ENCODE measurements around the gene ZNF784. TPM values are rescaled to one million over a fixed set of nuclear protein-coding genes. Genes with fewer than 3 reads are reported as not detected.
A peak's percentile ranks its signal among the peaks of the same experiment; 100 is the strongest.

Gene ZNF784
- total RNA-seq, 1 experiment from 2014 or later: 10.2 TPM

GRCh38 chr19:55638864-55639359 lies 14.5 kb upstream of the ZNF784 start:
- ChIA-PET POLR2A (interaction anchor here (0.6 kb wide), 1 partner anchor 175 kb away, joined by 3 read pairs; no protein-coding TSS in a partner anchor), CTCF (interaction anchor here (0.7 to 0.9 kb wide), 3 partner anchors 15 to 220 kb away, joined by 4 to 7 read pairs (median 5); partner anchors contain the start of gene ZNF784)
- intact Hi-C loops (cut with micrococcal nuclease; ENCODE audit: unreplicated experiment): loop anchor here (10.0 kb wide), 1 partner anchor 254 kb away; the partner anchor contains the start of genes RPL28 and TMEM238
- TF ChIP-seq, protein P1, sequence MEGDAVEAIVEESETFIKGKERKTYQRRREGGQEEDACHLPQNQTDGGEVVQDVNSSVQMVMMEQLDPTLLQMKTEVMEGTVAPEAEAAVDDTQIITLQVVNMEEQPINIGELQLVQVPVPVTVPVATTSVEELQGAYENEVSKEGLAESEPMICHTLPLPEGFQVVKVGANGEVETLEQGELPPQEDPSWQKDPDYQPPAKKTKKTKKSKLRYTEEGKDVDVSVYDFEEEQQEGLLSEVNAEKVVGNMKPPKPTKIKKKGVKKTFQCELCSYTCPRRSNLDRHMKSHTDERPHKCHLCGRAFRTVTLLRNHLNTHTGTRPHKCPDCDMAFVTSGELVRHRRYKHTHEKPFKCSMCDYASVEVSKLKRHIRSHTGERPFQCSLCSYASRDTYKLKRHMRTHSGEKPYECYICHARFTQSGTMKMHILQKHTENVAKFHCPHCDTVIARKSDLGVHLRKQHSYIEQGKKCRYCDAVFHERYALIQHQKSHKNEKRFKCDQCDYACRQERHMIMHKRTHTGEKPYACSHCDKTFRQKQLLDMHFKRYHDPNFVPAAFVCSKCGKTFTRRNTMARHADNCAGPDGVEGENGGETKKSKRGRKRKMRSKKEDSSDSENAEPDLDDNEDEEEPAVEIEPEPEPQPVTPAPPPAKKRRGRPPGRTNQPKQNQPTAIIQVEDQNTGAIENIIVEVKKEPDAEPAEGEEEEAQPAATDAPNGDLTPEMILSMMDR (IDR thresholded peaks at IDR 0.05; ENCODE audit: insufficient read depth in 1 of 2, low read depth in 1 of 2, low read length in 1 of 2, severe bottlenecking in 1 of 2, unreplicated experiment in 1 of 2): peak; percentile 60 to 69
- peaks cover 16% of the 10 kb centered on the region for H3K4me1 ChIP-seq
- no peak overlapping the region for H3K4me3 ChIP-seq (ENCODE audit: low read depth, low read length)
- H3K9me3 ChIP-seq: no peaks in the 10 kb centered on the region
- no TSS peak for BruUV-seq (replicated peaks)
- H3K27me3 Mint-ChIP-seq (ENCODE audit: insufficient read depth, unreplicated experiment): no peaks in the 10 kb centered on the region
- peak overlapping the region; percentile 48 for H3K4me3 Mint-ChIP-seq (ENCODE audit: unreplicated experiment)
- no peaks in the 10 kb centered on the region for H3K9me3 Mint-ChIP-seq (ENCODE audit: unreplicated experiment)
- peaks cover 87% of the 10 kb centered on the region for H3K36me3 Mint-ChIP-seq (ENCODE audit: insufficient read depth, unreplicated experiment)
- peaks cover 52% of the 10 kb centered on the region for H3K4me1 Mint-ChIP-seq (ENCODE audit: low read depth, unreplicated experiment)
- DNase-seq: peak; percentile 78
- H3K36me3 ChIP-seq (ENCODE audit: control insufficient read depth, insufficient read depth, low read length): 0 out of 2 replicates have a peak, but pooled peaks cover 2% of the 10 kb centered on the region
- H3K27ac Mint-ChIP-seq (ENCODE audit: unreplicated experiment): peak overlapping the region; percentile 94
- H3K27me3 ChIP-seq (replicated peaks; ENCODE audit: control insufficient read depth, insufficient read depth, low read length): no peaks in the 10 kb centered on the region

DNA sequence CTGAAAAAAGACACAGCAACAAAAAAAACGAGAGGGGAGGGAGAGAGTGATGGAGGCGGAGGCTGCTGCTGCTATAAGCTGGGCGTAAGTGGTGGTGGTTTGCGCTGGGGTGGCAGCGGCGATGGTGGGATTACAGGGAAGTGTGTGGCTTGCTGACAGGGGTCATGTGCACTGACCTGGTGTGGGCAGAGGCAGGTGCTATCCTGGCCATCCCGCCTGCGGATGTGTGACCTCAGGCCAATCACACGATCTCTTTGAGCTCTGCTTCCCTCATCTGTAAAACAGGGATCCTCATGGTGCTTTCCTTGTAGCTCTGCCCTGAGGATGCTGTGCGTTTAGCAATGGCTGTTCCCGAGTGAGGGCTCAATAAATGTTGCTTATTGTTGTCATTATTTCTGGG lies 13.2 kb upstream of the ZNF784 start:
- ChIA-PET CTCF (interaction anchor here (0.6 kb wide), 2 partner anchors 52 to 212 kb away, joined by 3 read pairs; no protein-coding TSS in a partner anchor), POLR2A (no interaction called here)
- H3K9me3 ChIP-seq: no peaks in the 10 kb centered on the region
- intact Hi-C loops (cut with micrococcal nuclease; ENCODE audit: unreplicated experiment): loop anchor here (10.0 kb wide), 1 partner anchor 253 kb away; the partner anchor contains the start of genes RPL28 and TMEM238
- H3K36me3 ChIP-seq (ENCODE audit: control insufficient read depth, insufficient read depth, low read length): 0 out of 2 replicates have a peak, but pooled peaks cover 2% of the 10 kb centered on the region
- BruUV-seq (replicated peaks): no TSS peak
- Mint-ChIP-seq H3K36me3 (ENCODE audit: insufficient read depth, unreplicated experiment) (peaks cover 73% of the 10 kb centered on the region), H3K27me3 (ENCODE audit: insufficient read depth, unreplicated experiment) (no peaks in the 10 kb centered on the region), H3K27ac (ENCODE audit: unreplicated experiment) (peak overlapping the region; percentile 60), H3K9me3 (ENCODE audit: unreplicated experiment) (no peaks in the 10 kb centered on the region), H3K4me3 (ENCODE audit: unreplicated experiment) (peak overlapping the region; percentile 3), H3K4me1 (ENCODE audit: low read depth, unreplicated experiment) (peaks cover 43% of the 10 kb centered on the region)
- TF ChIP-seq, protein P1 (IDR thresholded peaks at IDR 0.05; ENCODE audit: insufficient read depth in 1 of 2, low read depth in 1 of 2, low read length in 1 of 2, severe bottlenecking in 1 of 2, unreplicated experiment in 1 of 2): no peak
- no peak for DNase-seq
- H3K4me3 ChIP-seq (ENCODE audit: low read depth, low read length): no peak overlapping the region
- H3K4me1 ChIP-seq: peaks cover 16% of the 10 kb centered on the region
- no peaks in the 10 kb centered on the region for H3K27me3 ChIP-seq (replicated peaks; ENCODE audit: control insufficient read depth, insufficient read depth, low read length)

- TF ChIP-seq, protein P1 (IDR thresholded peaks at IDR 0.05; ENCODE audit: insufficient read depth in 1 of 2, low read depth in 1 of 2, low read length in 1 of 2, severe bottlenecking in 1 of 2, unreplicated experiment in 1 of 2): no peak
- no peak overlapping the region for H3K27ac Mint-ChIP-seq (ENCODE audit: unreplicated experiment)
- no peaks in the 10 kb centered on the region for H3K9me3 Mint-ChIP-seq (ENCODE audit: unreplicated experiment)
- H3K27me3 ChIP-seq (replicated peaks; ENCODE audit: control insufficient read depth, insufficient read depth, low read length): no peaks in the 10 kb centered on the region
- H3K4me3 Mint-ChIP-seq (ENCODE audit: unreplicated experiment): peak overlapping the region; percentile 91
- DNase-seq: no peak
- no peaks in the 10 kb centered on the region for H3K9me3 ChIP-seq
- H3K4me1 Mint-ChIP-seq (ENCODE audit: low read depth, unreplicated experiment): peaks cover 42% of the 10 kb centered on the region
- intact Hi-C loops (cut with micrococcal nuclease; ENCODE audit: unreplicated experiment): loop anchor here (10.0 kb wide), 1 partner anchor 252 kb away; the partner anchor contains the start of genes RPL28 and TMEM238
- H3K36me3 Mint-ChIP-seq (ENCODE audit: insufficient read depth, unreplicated experiment): peaks cover 73% of the 10 kb centered on the region
- no TSS peak for BruUV-seq (replicated peaks)
- 0 out of 2 replicates have a peak, but pooled peaks cover 2% of the 10 kb centered on the region for H3K36me3 ChIP-seq (ENCODE audit: control insufficient read depth, insufficient read depth, low read length)
- H3K27me3 Mint-ChIP-seq (ENCODE audit: insufficient read depth, unreplicated experiment): no peaks in the 10 kb centered on the region
- CTCF ChIA-PET: interaction anchor here (0.6 kb wide), 1 partner anchor 212 kb away, joined by 3 read pairs; no protein-coding TSS in a partner anchor
- POLR2A ChIA-PET: interaction anchor here (0.7 kb wide), 1 partner anchor 1226 kb away, joined by 3 read pairs; no protein-coding TSS in a partner anchor
- no peak overlapping the region for H3K4me3 ChIP-seq (ENCODE audit: low read depth, low read length)
- H3K4me1 ChIP-seq: peaks cover 16% of the 10 kb centered on the region
Measured at GRCh38 chr19:55636723-55637122, 12.4 kb upstream of the ZNF784 start.

Measured in Caco-2 (cell line).